GM12878 (cell line): ENCODE results near the gene NDUFB7. TPM values are rescaled to one million over a fixed set of nuclear protein-coding genes. Genes with fewer than 3 reads are reported as not detected.

Experiments
- ATAC-seq: fragments of 200-7000 bp; cut with Tn5 transposase; 3 replicates; pipeline ENCODE4 v1.9.1; 2020; ENCODE audit warnings: mild to moderate bottlenecking, moderate library complexity
- BruUV-seq: library from RNA; stranded (reverse); fragments of 400-500 nt; replicated peaks from 2 replicates; lab custom pipeline; 2021; lab: Mats Ljungman, UMichigan
- CTCF ChIA-PET: fragments of 300-600 bp; sonication (Branson Sonifier 250); formaldehyde crosslinking; extraction: SDS; loops from one replicate; lab custom pipeline; 2021; ENCODE audit warnings: inconsistent platforms; lab: Yijun Ruan, JAX
- POLR2A ChIA-PET: fragments of 350-600 bp; formaldehyde crosslinking; extraction: SDS; loops from one replicate; lab custom pipeline; 2021; ENCODE audit warnings: inconsistent platforms; lab: Charles Lee
- RAD21 ChIA-PET: fragments of 300-600 bp; sonication (Branson Sonifier 250); formaldehyde crosslinking; loops from one replicate; lab custom pipeline; 2023; ENCODE audit warnings: antibody characterized with exemption; ENCODE audit not compliant: unreplicated experiment; lab: Charles Lee
- SMC1A ChIA-PET: fragments of 300-600 bp; sonication (Branson Sonifier 250); formaldehyde crosslinking; loops from one replicate; lab custom pipeline; 2023; ENCODE audit not compliant: unreplicated experiment, uncharacterized antibody; lab: Charles Lee
- DNase-seq: peaks from one replicate; pipeline ENCODE4 v3.0.0-alpha.2; 2011; ENCODE audit warnings: low read depth, low spot score
- FAIRE-seq: peaks from 3 replicates; lab custom pipeline; 2011; peaks lifted over from hg19 to GRCh38; lab: Jason Lieb, UNC
- H2AFZ ChIP-seq: 2 replicates; pipeline ENCODE4 v1.6.0; 2011; ENCODE audit warnings: low read depth, low read length, control low read depth; ENCODE audit not compliant: control insufficient read depth
- H3K27ac ChIP-seq: 2 replicates; pipeline ENCODE4 v1.5.1; 2011; ENCODE audit warnings: control low read depth; ENCODE audit not compliant: control insufficient read depth, insufficient read depth
- H3K27me3 ChIP-seq, 2 experiments: replicated peaks in 1 of 2; 2 replicates each; pipeline versions ENCODE4 v1.6.0 to v1.6.1; 2011; ENCODE audit warnings: low read length in 1 of 2; ENCODE audit not compliant: control insufficient read depth in 2 of 2, insufficient read depth in 2 of 2
- H3K36me3 ChIP-seq, 2 experiments: 2 replicates each; pipeline ENCODE4 v1.5.1; 2011; ENCODE audit warnings: low read length in 1 of 2; ENCODE audit not compliant: control insufficient read depth in 2 of 2, insufficient read depth in 2 of 2
- H3K4me1 ChIP-seq: 2 replicates; pipeline ENCODE4 v1.6.1; 2011; ENCODE audit warnings: mild to moderate bottlenecking, low read length, moderate library complexity, mixed read lengths; ENCODE audit not compliant: control insufficient read depth, insufficient read depth
- H3K4me2 ChIP-seq: 2 replicates; pipeline ENCODE4 v1.6.0; 2011; ENCODE audit warnings: control low read depth; ENCODE audit not compliant: control insufficient read depth, insufficient read depth
- H3K4me3 ChIP-seq: fragments of 200-600 bp; sonication (generic); 2 replicates; pipeline ENCODE4 v1.5.1; 2016
- H3K79me2 ChIP-seq: 2 replicates; pipeline ENCODE4 v1.6.0; 2011; ENCODE audit warnings: low read length; ENCODE audit not compliant: control insufficient read depth, insufficient read depth
- H3K9ac ChIP-seq: 2 replicates; pipeline ENCODE4 v1.8.0; 2011; ENCODE audit warnings: low read length, control low read depth, mixed read lengths; ENCODE audit not compliant: control insufficient read depth, insufficient read depth
- H3K9me3 ChIP-seq: replicated peaks from 3 replicates; pipeline ENCODE4 v1.5.1; 2011; ENCODE audit warnings: mild to moderate bottlenecking, low read length; ENCODE audit not compliant: control insufficient read depth, insufficient read depth
- H4K20me1 ChIP-seq: 2 replicates; pipeline ENCODE4 v1.6.0; 2011; ENCODE audit not compliant: control insufficient read depth, insufficient read depth
- BRCA1 ChIP-seq: IDR thresholded peaks from 2 replicates; pipeline ENCODE4 v1.6.1; 2011; ENCODE audit warnings: low read depth, low read length, improper control_type of control experiment
- CREB1 ChIP-seq: IDR thresholded peaks from 2 replicates; pipeline ENCODE4 v1.6.1; 2012; ENCODE audit warnings: low read depth, mild to moderate bottlenecking, inconsistent platforms
- DPF2 ChIP-seq: fragments of 450-650 bp; IDR thresholded peaks from 2 replicates; pipeline ENCODE4 v1.6.1; 2017; ENCODE audit warnings: mild to moderate bottlenecking
- MTA3 ChIP-seq: IDR thresholded peaks from 2 replicates; pipeline ENCODE4 v1.6.1; 2012; ENCODE audit warnings: low read length, inconsistent platforms, borderline replicate concordance
- NRF1 ChIP-seq: conservative IDR thresholded peaks from 2 replicates; pipeline ENCODE4 v1.6.1; 2011; ENCODE audit warnings: mild to moderate bottlenecking, low read depth, low read length, improper control_type of control experiment
- SUPT20H ChIP-seq: IDR thresholded peaks from 2 replicates; pipeline ENCODE4 v1.6.1; 2011; ENCODE audit warnings: low read depth, mild to moderate bottlenecking, low read length, moderate library complexity, borderline replicate concordance; ENCODE audit not compliant: control insufficient read depth
- SUZ12 ChIP-seq: fragments of 200-600 bp; sonication (generic); IDR thresholded peaks from one replicate; pipeline ENCODE4 v1.6.1; 2018; ENCODE audit warnings: antibody characterized with exemption, mild to moderate bottlenecking; ENCODE audit not compliant: unreplicated experiment
- TAF1 ChIP-seq: IDR thresholded peaks from 2 replicates; pipeline ENCODE4 v1.6.1; 2011; ENCODE audit warnings: mild to moderate bottlenecking, low read depth, low read length, borderline replicate concordance
- WGBS: methylation state at CpG from one replicate; pipeline ENCODE4 v1.1.6; 2016; ENCODE audit warnings: low lambda C conversion rate; ENCODE audit not compliant: insufficient replicate concordance, insufficient coverage; ENCODE audit errors: missing lambda C conversion rate; 5-methylcytosine and 5-hydroxymethylcytosine counted together
- in situ Hi-C: fragments of 300-500 bp; cut with MboI; formaldehyde crosslinking; loops from 9 replicates; pipeline ENCODE4 v1.14.3; 2018; ENCODE audit warnings: mixed read lengths
- intact Hi-C: fragments of 100-400 bp; cut with micrococcal nuclease; formaldehyde crosslinking; loops from one replicate; pipeline ENCODE4 v1.14.2; 2022; ENCODE audit not compliant: unreplicated experiment
- polyA plus RNA-seq, 11 experiments: library from polyadenylated mRNA; depleted of rRNA in 4 of 11; unstranded in 6 of 11; stranded (reverse) in 5 of 11; fragments of >200 nt; fragmentation: Nextera tagmentation in 4 of 11; fragmentation: Illumina TruSeq in 1 of 11; extraction: Ambion mirVana in 4 of 11; extraction: Trizol in 1 of 11; gene quantifications; 1 replicate in 1 of 11; 2 replicates in 10 of 11; pipeline versions ENCODE4 v1.2.1 to v1.2.3, GENCODE V29; 2011 to 2016; ENCODE audit warnings: inconsistent platforms in 2 of 11, missing spikeins in 2 of 11, low read depth in 1 of 11
- total RNA-seq, 4 experiments: library from RNA; depleted of rRNA in 3 of 4; stranded (reverse); fragments of >200 nt in 3 of 4; fragmentation: Illumina TruSeq in 1 of 4; extraction: Trizol in 1 of 4; gene quantifications; 2 replicates each; pipeline versions ENCODE4 v1.2.1 to v1.2.3, GENCODE V29; 2013 to 2021
- TF ChIP-seq, protein P1 (sequence below): fragments of 450-650 bp; IDR thresholded peaks from 2 replicates; pipeline ENCODE4 v1.6.1; 2017; ENCODE audit warnings: mild to moderate bottlenecking, moderate library complexity
- TF ChIP-seq, protein P2 (sequence below): fragments of 450-650 bp; conservative IDR thresholded peaks from 2 replicates; pipeline ENCODE4 v1.6.1; 2017; ENCODE audit warnings: mild to moderate bottlenecking, moderate library complexity
- TF ChIP-seq, protein P3 (sequence below): fragments of 450-650 bp; IDR thresholded peaks from 2 replicates; pipeline ENCODE4 v1.6.1; 2016; ENCODE audit warnings: mild to moderate bottlenecking
- TF ChIP-seq, protein P4 (sequence below): IDR thresholded peaks from 2 replicates; pipeline ENCODE4 v1.6.1; 2011; ENCODE audit warnings: borderline replicate concordance, low read depth, mild to moderate bottlenecking, moderate library complexity, mixed read lengths, low read length; ENCODE audit not compliant: insufficient read depth; ENCODE audit errors: extremely low read length

The NDUFB7 gene
- total and polyA plus RNA-seq, 10 of the 15 experiments (the other 5 are each of a cell fraction or from before 2014, with no cell fraction given), result 14.6 to 480 (median 182) TPM

DNA sequence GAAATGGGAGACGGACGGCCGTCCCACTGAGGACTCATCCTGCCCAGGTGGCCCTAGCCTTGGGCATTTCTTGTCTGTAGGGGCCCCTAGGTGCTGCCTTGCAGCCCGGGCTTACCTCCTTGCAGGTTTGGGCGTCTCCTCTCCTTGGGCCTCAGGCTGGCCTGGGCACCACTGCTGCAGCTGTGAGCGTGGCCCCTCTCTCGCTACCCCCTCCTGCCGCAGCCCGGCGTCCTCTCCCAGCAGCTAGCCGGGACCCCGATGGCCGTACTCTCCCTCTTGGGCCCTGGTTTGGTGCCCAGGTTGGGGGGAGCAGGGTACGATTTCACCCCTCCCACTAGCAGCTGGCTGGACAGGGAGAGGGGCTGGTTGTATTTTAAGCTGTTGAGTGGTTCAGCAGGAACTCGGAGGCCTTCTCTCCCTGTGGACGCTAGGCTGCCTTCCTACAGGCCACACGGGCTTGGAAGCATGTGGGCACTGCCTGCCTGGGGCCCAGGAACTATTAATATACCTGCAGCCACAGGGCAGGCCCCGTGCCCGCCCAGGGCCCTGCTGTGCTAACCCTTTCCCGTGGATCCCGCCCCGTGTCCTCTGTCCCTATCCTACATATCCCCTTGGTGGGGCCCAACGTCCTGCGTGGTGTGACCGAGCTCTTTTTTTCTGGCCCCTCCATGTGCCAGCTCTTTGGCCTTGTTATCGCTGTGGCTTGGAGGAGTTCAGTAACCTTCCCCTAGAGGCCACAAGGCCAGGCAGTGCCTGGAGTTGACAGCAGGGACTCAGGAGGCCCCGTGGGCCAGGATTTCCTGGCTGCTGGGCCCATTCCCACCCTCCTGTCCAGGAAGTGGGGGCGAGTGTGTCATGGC lies 11.7 kb downstream of the NDUFB7 start:
- in situ Hi-C loops, result no loop called here
- DNase-seq (no peak), FAIRE-seq (no peak), ATAC-seq (no peak)
- POLR2A ChIA-PET, result no interaction called here
- WGBS, result 82% methylated on average over 28 of the region's 28 CpGs
- Histone ChIP-seq H4K20me1 (no peaks in the 10 kb centered on the region), H3K9ac (no peak overlapping the region), H2AFZ (no peak overlapping the region), H3K79me2 (peaks cover 2% of the 10 kb centered on the region; the same call in 1 of the 2 replicates), H3K27ac (no peak overlapping the region), H3K4me1 (peaks cover 13% of the 10 kb centered on the region), H3K4me2 (no peak overlapping the region), H3K27me3 (no peaks in the 10 kb centered on the region), H3K9me3 (no peaks in the 10 kb centered on the region), H3K36me3 (peaks cover 0 to 6% of the 10 kb centered on the region in 2 experiments; a peak in 2 of 4 replicates), H3K4me3 (no peak overlapping the region)
- CTCF ChIA-PET, result interaction anchor here (2.5 kb wide), 1 partner anchor 12 kb away, joined by 7 read pairs; the partner anchor contains the start of gene NDUFB7
- RAD21 ChIA-PET, result no interaction called here
- SMC1A ChIA-PET, result no interaction called here
- intact Hi-C loops, result loop anchor here (5.0 kb wide), 1 partner anchor 327 kb away; the partner anchor contains the start of gene OR7A17
- TF ChIP-seq SUZ12 (no peak), CREB1 (no peak), TAF1 (no peak), DPF2 (no peak), SUPT20H (no peak), NRF1 (no peak), MTA3 (no peak), BRCA1 (no peak)
- TF ChIP-seq, protein P1, sequence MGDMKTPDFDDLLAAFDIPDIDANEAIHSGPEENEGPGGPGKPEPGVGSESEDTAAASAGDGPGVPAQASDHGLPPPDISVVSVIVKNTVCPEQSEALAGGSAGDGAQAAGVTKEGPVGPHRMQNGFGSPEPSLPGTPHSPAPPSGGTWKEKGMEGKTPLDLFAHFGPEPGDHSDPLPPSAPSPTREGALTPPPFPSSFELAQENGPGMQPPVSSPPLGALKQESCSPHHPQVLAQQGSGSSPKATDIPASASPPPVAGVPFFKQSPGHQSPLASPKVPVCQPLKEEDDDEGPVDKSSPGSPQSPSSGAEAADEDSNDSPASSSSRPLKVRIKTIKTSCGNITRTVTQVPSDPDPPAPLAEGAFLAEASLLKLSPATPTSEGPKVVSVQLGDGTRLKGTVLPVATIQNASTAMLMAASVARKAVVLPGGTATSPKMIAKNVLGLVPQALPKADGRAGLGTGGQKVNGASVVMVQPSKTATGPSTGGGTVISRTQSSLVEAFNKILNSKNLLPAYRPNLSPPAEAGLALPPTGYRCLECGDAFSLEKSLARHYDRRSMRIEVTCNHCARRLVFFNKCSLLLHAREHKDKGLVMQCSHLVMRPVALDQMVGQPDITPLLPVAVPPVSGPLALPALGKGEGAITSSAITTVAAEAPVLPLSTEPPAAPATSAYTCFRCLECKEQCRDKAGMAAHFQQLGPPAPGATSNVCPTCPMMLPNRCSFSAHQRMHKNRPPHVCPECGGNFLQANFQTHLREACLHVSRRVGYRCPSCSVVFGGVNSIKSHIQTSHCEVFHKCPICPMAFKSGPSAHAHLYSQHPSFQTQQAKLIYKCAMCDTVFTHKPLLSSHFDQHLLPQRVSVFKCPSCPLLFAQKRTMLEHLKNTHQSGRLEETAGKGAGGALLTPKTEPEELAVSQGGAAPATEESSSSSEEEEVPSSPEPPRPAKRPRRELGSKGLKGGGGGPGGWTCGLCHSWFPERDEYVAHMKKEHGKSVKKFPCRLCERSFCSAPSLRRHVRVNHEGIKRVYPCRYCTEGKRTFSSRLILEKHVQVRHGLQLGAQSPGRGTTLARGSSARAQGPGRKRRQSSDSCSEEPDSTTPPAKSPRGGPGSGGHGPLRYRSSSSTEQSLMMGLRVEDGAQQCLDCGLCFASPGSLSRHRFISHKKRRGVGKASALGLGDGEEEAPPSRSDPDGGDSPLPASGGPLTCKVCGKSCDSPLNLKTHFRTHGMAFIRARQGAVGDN, result no peak
- TF ChIP-seq, protein P2, sequence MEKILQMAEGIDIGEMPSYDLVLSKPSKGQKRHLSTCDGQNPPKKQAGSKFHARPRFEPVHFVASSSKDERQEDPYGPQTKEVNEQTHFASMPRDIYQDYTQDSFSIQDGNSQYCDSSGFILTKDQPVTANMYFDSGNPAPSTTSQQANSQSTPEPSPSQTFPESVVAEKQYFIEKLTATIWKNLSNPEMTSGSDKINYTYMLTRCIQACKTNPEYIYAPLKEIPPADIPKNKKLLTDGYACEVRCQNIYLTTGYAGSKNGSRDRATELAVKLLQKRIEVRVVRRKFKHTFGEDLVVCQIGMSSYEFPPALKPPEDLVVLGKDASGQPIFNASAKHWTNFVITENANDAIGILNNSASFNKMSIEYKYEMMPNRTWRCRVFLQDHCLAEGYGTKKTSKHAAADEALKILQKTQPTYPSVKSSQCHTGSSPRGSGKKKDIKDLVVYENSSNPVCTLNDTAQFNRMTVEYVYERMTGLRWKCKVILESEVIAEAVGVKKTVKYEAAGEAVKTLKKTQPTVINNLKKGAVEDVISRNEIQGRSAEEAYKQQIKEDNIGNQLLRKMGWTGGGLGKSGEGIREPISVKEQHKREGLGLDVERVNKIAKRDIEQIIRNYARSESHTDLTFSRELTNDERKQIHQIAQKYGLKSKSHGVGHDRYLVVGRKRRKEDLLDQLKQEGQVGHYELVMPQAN, result no peak
- TF ChIP-seq, protein P3, sequence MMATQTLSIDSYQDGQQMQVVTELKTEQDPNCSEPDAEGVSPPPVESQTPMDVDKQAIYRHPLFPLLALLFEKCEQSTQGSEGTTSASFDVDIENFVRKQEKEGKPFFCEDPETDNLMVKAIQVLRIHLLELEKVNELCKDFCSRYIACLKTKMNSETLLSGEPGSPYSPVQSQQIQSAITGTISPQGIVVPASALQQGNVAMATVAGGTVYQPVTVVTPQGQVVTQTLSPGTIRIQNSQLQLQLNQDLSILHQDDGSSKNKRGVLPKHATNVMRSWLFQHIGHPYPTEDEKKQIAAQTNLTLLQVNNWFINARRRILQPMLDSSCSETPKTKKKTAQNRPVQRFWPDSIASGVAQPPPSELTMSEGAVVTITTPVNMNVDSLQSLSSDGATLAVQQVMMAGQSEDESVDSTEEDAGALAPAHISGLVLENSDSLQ, result no peak
- TF ChIP-seq, protein P4, sequence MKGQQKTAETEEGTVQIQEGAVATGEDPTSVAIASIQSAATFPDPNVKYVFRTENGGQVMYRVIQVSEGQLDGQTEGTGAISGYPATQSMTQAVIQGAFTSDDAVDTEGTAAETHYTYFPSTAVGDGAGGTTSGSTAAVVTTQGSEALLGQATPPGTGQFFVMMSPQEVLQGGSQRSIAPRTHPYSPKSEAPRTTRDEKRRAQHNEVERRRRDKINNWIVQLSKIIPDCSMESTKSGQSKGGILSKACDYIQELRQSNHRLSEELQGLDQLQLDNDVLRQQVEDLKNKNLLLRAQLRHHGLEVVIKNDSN, result no peak
- no TSS peak for BruUV-seq
